Fibroblast of peridontal ligament (primary cell): ENCODE results near the gene CFAP52.
"Not testable (repeated sequence)": the region's sequence is repeated elsewhere in the genome, so short reads cannot be mapped to it uniquely, and the experiment has no call there.

ENCODE experiments used
- DNase-seq: peaks from one replicate; pipeline ENCODE4 v3.0.0-alpha.2; 2010; ENCODE audit errors: extremely low read depth

CFAP52 gene

DNA sequence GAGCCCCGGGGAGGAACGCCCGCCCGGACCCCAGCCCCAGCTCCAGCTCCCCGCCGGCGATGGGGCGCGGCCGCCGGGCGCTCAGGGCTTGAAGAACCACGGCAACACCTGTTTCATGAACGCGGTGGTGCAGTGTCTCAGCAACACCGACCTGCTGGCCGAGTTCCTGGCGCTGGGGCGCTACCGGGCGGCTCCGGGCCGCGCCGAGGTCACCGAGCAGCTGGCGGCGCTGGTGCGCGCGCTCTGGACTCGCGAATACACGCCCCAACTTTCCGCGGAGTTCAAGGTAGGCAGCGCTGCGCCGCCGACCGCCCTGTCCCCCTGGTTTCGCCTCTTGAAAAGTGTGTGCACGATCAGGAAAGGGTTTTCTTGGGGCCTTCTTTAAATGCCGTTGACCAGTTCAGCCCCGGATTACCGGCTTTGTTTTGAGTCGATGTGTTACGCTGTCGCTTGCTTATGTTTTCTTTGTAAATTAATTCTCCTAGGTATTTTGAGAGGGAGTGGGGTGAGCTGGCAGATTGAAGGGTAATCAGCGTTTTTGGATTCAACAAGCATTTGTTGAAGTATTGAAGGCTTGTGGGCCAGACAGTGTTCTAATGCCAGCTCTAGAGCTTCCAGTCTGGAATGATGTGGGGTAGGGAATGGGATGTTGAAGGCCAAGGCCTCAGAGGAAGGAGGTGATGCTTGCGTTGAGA, 69.6 kb downstream of the CFAP52 start:
- DNase-seq: no peak

DNA sequence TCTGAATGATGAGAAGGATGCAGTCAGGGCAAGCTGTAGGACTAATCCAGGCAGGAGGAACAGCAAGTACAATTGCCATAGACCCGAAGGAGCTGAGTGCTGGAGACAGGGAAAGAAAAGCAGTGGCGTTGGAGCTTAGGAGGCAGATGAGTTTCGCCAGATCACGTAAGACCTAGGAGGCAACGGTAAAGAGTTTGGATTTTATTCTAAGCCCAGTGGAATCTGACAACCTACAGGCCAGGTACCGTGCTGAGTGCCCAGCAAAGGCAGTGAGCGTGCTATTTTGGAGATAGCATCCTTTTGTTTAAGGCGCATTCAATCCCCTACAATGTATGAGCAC, 70.1 kb downstream of the CFAP52 start:
- DNase-seq: no peak

DNA sequence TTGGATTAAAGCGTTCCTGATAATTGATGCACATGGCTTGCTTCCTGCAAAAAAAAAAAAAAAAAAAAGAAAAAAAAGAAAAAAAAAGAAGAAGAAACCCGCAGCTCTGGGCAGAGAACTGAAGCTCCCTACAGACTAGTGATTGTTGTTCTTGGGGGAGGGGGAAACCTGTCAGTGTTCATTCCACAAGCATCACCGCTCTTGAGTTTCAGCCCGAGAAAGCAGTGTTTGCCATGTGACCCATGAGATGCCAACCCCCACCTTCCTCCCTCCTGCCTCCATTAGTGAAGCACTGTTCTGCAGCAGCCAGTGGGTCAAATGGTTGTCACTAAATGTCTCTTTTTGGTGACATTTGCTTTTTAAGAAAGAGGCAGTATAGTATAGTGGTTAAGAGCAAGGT, 70.6 kb downstream of the CFAP52 start:
- DNase-seq: no peak

DNA sequence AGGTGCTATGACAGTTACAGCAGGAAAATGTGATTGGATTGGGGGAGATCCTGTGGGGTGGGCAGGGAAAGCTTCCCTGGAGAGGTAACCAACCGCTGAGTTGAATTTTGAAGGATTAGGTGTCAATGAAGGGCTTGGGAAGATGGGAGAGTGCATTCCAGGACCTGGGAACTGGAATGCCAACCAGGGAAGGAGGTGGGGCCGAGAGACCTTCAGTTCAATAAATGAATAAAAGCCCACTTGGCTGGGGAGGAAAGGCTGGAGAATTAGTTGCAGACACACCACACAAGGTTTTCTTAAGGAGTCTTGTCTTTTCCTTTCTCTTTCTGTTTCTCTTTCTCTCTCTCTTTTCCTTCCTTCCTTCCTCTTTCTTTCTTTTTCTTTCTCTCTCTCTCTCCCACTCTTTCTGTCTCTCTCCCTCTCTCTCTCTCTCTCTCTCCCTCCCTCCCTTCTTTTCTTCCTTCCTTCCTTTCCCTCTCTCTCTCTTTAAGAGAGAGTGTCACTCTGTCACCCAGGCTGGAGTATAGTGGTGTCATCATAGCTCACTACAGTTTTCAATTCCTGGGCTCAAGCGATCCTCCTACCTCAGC, 72.2 kb downstream of the CFAP52 start:
- DNase-seq: no peak

DNA sequence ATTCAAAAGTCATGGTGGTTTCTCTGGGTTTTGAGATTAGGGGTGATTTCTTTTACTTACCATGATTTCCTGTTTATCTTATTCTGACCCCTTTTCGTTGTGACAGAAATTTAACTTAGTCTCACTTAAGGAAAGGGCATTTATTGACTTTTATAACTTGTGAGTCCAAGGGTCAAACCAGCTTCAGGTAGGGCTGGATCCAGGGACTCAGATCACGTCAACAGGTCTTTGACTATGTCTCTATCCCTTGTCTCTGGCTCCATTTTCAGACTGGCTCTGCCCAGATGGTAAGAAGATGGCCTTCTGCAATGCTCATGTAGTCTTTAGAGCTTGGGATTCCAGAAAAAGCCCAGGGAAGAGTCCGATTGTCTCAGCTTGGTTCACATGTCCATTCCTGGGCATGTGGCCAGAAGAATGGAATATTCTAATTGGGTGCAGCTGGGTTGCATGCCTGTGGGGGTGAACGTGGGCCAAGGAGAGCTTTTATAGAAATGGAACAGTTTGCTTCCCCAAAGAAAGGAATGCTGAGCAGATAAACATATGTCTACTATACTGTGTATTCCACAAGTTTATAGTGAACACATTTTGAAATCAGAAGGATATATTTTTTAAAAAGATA, 82.3 kb downstream of the CFAP52 start:
- DNase-seq: peak; percentile 1

DNA sequence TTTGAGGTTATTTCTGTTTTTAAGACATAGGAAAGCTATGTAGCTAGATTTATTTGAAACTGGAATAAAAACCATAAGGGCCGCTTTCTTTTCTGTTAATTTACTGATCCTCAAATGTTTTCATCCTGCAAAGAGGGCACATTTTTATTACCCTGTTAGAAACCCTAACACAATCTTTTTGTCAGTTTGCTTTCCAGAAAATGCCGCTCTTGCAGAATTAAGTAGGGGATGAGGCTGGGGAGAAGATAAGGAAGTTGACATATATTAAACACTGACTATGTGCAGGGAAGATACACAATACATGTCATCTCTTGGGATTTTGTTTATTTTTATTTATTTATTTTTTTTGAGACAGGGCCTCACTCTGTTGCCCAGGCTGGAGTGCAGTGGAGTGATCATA, 84.6 kb downstream of the CFAP52 start:
- DNase-seq: no peak

DNA sequence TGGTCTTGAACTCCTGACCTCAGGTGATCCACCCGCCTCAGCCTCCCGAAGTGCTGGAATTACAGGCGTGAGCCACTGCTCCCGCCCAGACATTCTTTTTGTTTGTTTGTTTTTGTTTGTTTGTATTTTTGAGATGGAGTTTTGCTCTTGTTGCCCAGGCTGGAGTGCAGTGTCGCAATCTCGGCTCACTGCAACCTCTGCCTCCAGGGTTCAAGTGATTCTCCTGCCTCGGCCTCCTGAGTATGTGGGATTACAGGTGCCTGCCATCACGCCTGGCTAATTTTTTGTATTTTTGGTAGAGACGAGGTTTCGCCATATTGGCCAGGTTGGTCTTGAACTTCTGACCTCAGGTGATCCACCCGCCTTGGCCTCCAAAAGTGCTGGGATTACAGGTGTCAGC, 87.1 kb downstream of the CFAP52 start:
- not testable (repeated sequence) for DNase-seq

DNA sequence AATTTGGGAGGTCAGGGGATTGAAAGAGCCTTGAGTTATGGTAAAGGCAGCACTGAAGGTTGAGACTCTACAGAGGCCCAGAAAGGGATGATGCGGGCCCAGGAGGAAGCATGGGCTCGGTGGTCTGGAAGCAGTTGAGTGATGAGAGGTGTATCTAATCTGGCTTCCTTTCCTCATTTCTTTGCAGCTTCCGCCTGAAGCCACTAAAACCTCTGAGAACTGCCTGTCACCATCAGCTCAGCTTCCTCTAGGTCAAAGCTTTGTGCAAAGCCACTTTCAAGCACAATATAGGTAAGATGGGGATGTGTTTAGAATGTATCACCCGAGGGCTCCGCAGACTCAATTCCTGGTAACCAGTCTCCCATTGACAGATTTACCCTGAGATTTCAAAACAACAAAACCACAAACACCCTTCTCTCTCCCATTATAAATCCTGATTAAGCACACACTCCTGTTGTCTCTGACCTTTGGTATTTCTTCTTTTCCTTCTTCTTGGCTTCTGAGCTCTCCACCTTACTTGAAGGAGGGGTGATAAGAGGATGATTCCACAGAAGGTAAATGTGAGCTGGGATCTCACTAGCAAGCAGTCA, 90.1 kb downstream of the CFAP52 start:
- no peak for DNase-seq

DNA sequence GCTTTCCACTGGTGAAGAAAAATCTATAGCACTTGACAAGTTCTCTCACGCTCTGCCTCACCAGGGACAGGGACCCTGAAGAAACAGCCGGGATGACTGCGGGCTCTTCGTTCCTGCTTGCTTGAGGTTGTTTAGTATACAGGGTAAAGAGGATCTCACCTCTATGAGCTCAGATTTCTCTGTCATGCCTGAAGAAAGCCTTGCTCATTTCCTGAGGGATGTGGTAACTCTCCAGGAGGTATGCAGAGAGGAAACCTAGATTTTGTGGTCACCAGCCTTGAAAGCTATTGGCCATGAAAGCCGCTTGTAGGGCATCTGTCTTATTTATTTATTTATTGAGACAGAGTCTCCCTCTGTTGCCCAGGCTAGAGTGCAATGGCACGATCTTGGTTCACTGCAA, 92.1 kb downstream of the CFAP52 start:
- DNase-seq: no peak

DNA sequence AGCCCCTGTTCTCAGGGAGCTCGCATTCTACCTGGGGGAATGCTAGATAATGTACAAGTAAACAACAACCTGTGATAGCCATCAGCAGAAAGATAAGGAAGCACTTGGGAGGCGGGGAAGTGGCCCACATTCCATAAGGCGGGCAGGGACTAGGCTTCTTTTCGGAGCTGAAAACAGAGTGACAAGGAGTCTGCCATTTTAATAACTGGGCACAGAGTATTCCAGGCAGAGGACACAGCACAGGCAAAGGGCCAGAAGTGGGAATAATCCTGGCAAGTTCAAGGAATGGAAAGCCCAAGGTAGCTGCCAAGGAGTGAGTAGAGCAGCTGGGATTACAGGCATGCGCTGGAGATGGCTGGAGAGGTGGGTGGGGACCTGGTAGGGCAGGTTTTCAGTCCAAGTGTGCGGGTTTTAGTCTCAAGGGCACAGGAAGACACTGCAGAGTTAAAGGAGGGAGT, 93.1 kb downstream of the CFAP52 start:
- DNase-seq: no peak

DNA sequence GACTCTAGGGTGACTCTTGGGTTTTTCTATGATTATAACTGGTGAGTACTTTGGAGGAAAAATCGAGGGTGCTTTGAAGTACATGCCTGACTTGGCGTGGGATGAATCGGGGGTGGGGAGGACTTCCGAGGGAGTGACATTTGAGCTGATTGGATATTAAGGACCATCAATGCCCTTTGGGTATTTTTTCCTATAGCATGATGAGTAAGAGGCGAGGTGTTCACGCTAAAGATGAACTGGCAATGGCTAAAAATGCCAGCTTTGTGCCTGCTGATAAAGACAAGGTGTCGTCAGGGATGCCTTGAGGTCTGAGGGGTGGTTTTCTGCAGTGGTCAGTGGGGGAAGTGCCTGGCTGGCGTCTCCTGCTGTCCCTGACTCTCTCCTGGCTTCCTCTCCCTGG, 94.2 kb downstream of the CFAP52 start:
- DNase-seq: no peak

DNA sequence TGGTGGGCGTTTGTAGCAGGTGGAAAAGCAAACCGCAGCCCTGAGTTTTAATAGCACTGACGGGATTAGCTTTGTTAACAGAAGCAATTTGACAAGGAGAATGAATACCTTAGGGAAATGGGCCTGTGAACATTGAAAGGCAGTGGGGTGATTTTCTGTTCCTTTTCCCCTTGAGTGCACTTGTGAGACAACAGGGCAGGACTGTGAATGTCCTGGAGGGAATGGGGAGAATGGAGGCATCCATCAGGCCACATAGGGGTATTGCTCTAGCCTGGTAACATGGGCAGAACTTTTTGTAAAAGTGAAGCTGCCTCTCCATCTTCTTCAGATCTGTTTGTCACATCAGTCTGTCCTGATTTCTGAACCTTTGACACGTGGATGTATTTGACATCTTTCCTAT, 95.1 kb downstream of the CFAP52 start:
- no peak for DNase-seq

DNA sequence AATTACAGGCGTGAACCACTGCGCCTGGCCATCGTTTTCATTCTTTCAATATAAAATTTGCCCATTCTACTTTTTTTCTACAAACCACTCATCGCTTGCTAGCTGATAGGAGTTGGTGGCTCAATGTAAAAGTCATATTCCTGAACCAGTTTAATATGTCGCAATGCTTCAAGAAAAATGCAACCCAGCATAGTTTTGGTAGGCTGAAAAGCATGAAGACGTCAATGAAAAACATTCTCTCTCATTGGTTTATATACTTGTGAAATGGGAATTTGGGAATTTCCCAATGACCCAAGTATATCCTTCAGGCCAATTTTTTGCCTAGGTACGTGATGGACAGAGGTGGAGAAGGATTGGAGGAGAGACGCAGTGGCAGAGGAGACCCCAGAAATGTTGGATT, 95.8 kb downstream of the CFAP52 start:
- no peak for DNase-seq

DNA sequence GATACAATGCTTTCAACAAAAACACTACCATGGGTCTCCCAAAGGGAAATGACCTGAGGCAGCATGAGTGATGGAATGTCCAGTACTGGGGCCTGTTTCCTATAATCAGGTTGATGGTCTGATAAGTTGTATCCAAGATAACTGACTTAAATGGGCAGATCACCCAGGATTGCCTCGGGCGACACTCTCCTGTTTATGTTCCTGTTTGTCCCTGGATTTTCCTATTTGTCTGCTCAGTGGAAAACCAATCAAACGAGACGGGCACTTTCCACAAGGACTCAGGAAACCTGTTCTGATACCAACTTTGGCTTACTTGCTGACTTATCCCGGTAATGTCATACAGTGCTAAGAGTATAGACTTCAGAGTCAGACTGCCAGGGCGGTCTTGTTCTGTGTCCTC, 96.2 kb downstream of the CFAP52 start:
- no peak for DNase-seq

DNA sequence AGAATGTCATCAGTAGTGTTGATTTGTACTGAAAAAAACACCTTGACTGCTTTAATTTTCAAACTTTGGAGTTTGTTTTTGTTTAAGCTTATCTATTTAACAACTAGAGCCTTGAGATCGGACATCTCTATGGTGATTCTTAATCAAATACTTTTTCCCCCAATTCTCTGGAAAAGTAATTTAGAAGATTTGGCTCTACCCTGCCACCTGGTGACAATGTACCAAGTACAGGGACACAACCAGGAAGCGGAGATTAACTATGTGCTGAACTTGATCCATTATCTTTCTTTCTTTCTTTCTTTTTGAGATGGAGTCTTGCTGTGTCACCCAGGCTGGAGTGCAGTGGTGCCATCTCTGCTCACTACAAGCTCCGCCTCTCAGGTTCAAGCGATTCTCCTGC, 99.6 kb downstream of the CFAP52 start:
- DNase-seq: no peak

DNA sequence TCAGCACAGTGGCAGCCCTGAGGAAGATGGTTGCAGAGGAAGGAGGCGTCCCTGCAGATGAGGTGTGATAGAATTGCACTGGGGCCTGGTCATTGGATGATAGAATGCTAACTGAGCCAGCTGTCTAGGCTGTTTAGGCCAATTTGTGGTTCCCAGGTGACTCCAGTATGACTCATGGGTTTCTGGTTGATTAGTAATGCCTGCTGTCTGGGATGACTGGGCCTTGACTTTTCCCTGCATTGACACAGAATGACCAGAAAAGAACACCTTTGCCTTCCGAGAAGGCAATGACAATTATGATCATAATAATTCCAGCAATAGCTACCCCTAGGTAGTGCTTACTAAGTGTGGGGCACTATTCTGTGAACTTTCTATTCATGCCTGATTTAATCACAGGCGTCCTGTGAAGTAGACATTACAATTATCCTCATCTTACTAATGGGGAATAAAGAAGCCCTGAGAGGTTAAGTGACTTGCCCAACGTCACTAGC, 100.4 kb downstream of the CFAP52 start:
- DNase-seq: no peak

DNA sequence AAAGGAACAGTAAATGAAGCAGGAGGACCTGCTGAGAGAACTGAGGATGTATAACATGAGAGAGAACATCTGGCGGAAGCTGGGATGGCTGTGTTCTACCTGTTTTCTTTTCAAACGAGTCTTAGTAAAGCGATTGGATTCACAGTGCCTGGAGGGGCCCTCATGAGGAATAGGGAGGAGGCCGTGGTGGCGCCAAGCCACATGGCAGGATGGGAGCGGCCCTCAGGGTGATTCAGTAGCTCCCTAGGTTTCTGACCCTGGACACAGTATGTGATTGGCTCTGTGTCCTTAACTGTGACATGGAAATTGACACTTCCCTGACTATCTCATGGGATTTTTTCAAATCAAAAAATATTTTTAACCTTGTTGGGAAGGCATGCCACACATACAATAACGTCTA, 101.0 kb downstream of the CFAP52 start:
- DNase-seq: no peak

DNA sequence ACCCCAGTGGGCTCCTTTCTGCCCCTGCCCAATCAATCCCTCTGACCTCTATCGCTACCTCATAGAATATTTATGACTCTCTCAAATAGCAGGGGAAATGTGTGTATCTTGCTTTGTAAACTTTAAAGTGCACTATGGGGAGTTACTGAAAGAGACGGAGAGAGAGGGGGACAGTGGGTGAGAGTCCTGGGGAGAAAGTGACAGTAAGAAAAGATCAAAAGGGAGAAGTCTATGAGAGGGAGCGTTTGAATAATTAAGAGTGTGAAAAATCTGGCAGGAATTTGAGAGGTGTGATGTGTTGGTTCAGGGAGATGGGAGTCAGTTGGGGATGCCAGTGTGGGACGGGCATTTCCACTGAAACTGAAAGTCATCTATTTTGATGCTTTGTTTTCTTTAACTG, 101.5 kb downstream of the CFAP52 start:
- no peak for DNase-seq

DNA sequence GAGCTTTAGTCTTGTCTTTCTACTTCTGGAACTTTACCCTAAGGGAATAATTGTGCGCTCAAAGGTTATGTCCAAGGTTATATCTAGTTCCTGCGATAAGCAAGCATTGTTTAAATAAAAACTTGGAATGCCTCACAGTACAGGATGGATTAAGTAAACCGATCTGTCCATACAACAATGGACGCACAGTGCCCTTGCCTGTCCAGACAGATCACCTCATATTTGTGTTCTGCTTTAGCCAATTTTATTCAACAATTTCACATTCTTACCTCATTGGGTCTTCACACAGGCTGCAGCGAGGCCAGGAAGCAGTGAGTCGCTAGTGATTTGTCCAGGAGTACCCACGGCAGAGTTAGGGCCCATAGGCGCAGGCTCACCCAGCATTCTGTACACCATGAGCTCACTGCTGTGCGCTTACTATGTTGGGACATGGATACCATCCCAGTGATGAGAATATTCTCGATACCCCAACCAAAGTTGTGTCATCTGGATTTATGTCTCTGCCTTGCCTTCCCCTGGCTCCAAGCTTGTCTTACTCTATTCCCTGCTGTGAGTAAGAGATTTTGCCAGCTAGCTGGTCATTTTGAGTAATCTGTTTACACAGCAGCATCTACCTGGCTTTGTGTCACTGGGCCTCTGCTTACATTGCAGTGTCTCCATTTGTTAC, 108.6 kb downstream of the CFAP52 start:
- no peak for DNase-seq
